WTC11 (cell line): Measurements from ENCODE around the gene FBXO39. TPM values are rescaled to one million over a fixed set of nuclear protein-coding genes. Genes with fewer than 3 reads are reported as not detected.

Experiments used
- ATAC-seq: fragments of 200-7000 bp; cut with Tn5 transposase; 2 replicates; pipeline ENCODE4 v1.10.0; 2021; ENCODE audit warnings: mild to moderate bottlenecking, moderate library complexity
- CTCF ChIA-PET: fragments of 300-600 bp; sonication (Branson Sonifier 250); formaldehyde crosslinking; loops from one replicate; lab custom pipeline; 2021; ENCODE audit warnings: antibody characterized with exemption; lab: Charles Lee
- POLR2A ChIA-PET: fragments of 350-600 bp; sonication (Branson Sonifier 250); formaldehyde crosslinking; loops from one replicate; lab custom pipeline; 2021; ENCODE audit warnings: antibody characterized with exemption; lab: Charles Lee
- DNase-seq: peaks from one replicate; pipeline ENCODE4 v3.0.0; 2021; ENCODE audit warnings: low spot score
- H3K27ac Mint-ChIP-seq: 2 replicates; pipeline ENCODE4 v1.8.0; 2021; ENCODE audit warnings: mixed read lengths
- H3K27me3 Mint-ChIP-seq: 2 replicates; pipeline ENCODE4 v1.8.0; 2021; ENCODE audit warnings: low read depth, mild to moderate bottlenecking, moderate library complexity, mixed read lengths
- H3K36me3 Mint-ChIP-seq: 2 replicates; pipeline ENCODE4 v1.8.0; 2021; ENCODE audit warnings: mixed read lengths
- H3K4me1 Mint-ChIP-seq: 2 replicates; pipeline ENCODE4 v1.8.0; 2022; ENCODE audit warnings: mixed read lengths
- H3K4me3 Mint-ChIP-seq: 2 replicates; pipeline ENCODE4 v1.8.0; 2021; ENCODE audit warnings: mild to moderate bottlenecking, moderate library complexity, mixed read lengths
- H3K9me3 Mint-ChIP-seq: 2 replicates; pipeline ENCODE4 v1.8.0; 2021; ENCODE audit warnings: mixed read lengths
- ARID4B ChIP-seq: sonication (generic); formaldehyde crosslinking; IDR thresholded peaks from 2 replicates; pipeline ENCODE4 v1.8.0; 2023; ENCODE audit warnings: missing genetic modification reagents, mild to moderate bottlenecking, borderline replicate concordance
- EMX1 ChIP-seq: fragments of 250-450 bp; sonication (Bioruptor Pico); IDR thresholded peaks from 2 replicates; pipeline ENCODE4 v1.8.0; 2021; ENCODE audit warnings: mild to moderate bottlenecking
- FOXP1 ChIP-seq: sonication (generic); formaldehyde crosslinking; IDR thresholded peaks from 2 replicates; pipeline ENCODE4 v1.8.0; 2022; ENCODE audit warnings: missing genetic modification reagents, mild to moderate bottlenecking, moderate library complexity, borderline replicate concordance
- GRHL2 ChIP-seq: fragments of 250-450 bp; sonication (Bioruptor Pico); IDR thresholded peaks from 2 replicates; pipeline ENCODE4 v1.8.0; 2022; ENCODE audit warnings: mild to moderate bottlenecking, moderate library complexity; ENCODE audit not compliant: insufficient replicate concordance, severe bottlenecking
- GTF2I ChIP-seq: fragments of 250-450 bp; sonication (Bioruptor Pico); conservative IDR thresholded peaks from 2 replicates; pipeline ENCODE4 v1.4.0; 2021; ENCODE audit warnings: mild to moderate bottlenecking
- HMGXB4 ChIP-seq: sonication (generic); formaldehyde crosslinking; IDR thresholded peaks from 2 replicates; pipeline ENCODE4 v1.8.1; 2023; ENCODE audit warnings: mild to moderate bottlenecking, moderate library complexity, missing genetic modification reagents
- JAZF1 ChIP-seq: fragments of 250-450 bp; sonication (Bioruptor Pico); IDR thresholded peaks from 2 replicates; pipeline ENCODE4 v1.9.0; 2021; ENCODE audit warnings: moderate library complexity, mild to moderate bottlenecking, inconsistent platforms
- NFYB ChIP-seq: sonication (generic); formaldehyde crosslinking; conservative IDR thresholded peaks from 2 replicates; pipeline ENCODE4 v1.8.0; 2022; ENCODE audit warnings: low read depth, missing genetic modification reagents
- RELA ChIP-seq: sonication (generic); formaldehyde crosslinking; IDR thresholded peaks from 2 replicates; pipeline ENCODE4 v1.8.1; 2022; ENCODE audit warnings: missing genetic modification reagents, mild to moderate bottlenecking, borderline replicate concordance
- ZMAT4 ChIP-seq: fragments of 250-450 bp; sonication (Bioruptor Pico); IDR thresholded peaks from 2 replicates; pipeline ENCODE4 v1.9.0; 2021; ENCODE audit warnings: mild to moderate bottlenecking
- total RNA-seq: library from RNA; stranded (reverse); gene quantifications from 3 replicates; pipeline ENCODE4 v1.2.3, GENCODE V29; 2021
- TF ChIP-seq, protein P1 (sequence below): fragments of 250-450 bp; sonication (Bioruptor Pico); conservative IDR thresholded peaks from 2 replicates; pipeline ENCODE4 v1.9.0; 2021; ENCODE audit warnings: mild to moderate bottlenecking
- TF ChIP-seq, protein P2 (sequence below): sonication (generic); formaldehyde crosslinking; IDR thresholded peaks from 2 replicates; pipeline ENCODE4 v1.8.0; 2022; ENCODE audit warnings: mild to moderate bottlenecking, missing genetic modification reagents
- TF ChIP-seq, protein P3 (sequence below): sonication (generic); formaldehyde crosslinking; IDR thresholded peaks from 2 replicates; pipeline ENCODE4 v1.8.0; 2023; ENCODE audit warnings: mild to moderate bottlenecking, missing genetic modification reagents

The FBXO39 gene
- total RNA-seq, 1 experiment from 2014 or later, result not detected

DNA sequence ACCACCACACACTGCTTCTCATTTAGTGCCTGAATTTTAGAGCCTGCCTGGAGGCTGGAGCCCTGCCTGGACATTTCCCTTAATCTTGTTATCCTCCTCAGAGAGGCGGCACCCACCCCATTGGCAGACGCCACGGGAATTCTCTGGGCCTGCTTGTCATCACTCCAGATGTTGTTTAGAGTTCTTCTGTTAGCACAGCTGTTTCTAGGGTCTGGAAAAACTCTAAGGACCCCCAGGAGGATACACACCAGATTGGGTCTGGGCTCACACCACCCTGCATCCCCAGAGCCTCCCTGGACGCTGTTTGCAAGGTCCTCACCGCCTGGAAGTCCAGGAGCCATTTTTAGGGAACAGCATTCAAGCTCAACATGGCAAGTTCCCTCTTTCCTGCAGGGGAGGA lies 20.7 kb upstream of the FBXO39 start (continued):
- TF ChIP-seq HMGXB4 (CRISPR knock-in tag) (no peak), EMX1 (CRISPR knock-in tag) (no peak), GTF2I (CRISPR knock-in tag) (no peak), ZMAT4 (no peak)
- TF ChIP-seq, all 79 proteins: peak for 0

DNA sequence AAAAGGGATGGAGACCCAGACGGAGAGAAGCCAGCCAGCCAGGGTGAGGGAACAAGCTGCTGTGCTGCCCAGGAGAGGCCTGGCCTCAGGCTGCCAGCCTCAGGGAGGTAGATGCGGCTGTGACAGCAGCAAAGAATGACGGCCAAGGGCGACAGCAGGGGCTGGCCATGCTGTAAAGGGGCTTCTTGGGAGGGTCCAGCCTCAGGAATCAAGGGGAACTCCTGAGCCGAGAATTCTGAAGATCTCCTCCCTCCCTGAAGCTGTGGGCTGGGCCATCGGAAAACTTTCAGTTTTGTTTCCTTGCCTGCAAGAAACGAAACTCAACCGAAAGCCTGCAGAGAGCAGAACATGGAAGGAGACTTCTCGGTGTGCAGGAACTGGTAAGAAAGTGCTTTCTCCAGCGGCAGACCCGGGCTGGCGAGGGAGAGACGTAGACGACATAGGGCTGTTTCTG lies 20.3 kb upstream of the FBXO39 start, which contains the start of gene XAF1:
XAF1 (plus strand) TSS at position 316 of the 454 bp plus-strand sequence; CDS start at position 349, 33 bp downstream.
- Mint-ChIP-seq H3K27me3 (no peaks in the 10 kb centered on the region; the same call in 1 of the 2 replicates), H3K9me3 (no peaks in the 10 kb centered on the region), H3K27ac (no peak within 1 kb of the TSS), H3K36me3 (no peaks in the 10 kb centered on the region), H3K4me1 (peaks cover 47% of the 10 kb centered on the region), H3K4me3 (no peak within 1 kb of the TSS)
- ChIA-PET CTCF (interaction anchor here (1.2 kb wide), 1 partner anchor 43 kb away, joined by 3 read pairs; the partner anchor contains the start of gene SLC13A5), POLR2A (no interaction called here)
- TF ChIP-seq, protein P1, sequence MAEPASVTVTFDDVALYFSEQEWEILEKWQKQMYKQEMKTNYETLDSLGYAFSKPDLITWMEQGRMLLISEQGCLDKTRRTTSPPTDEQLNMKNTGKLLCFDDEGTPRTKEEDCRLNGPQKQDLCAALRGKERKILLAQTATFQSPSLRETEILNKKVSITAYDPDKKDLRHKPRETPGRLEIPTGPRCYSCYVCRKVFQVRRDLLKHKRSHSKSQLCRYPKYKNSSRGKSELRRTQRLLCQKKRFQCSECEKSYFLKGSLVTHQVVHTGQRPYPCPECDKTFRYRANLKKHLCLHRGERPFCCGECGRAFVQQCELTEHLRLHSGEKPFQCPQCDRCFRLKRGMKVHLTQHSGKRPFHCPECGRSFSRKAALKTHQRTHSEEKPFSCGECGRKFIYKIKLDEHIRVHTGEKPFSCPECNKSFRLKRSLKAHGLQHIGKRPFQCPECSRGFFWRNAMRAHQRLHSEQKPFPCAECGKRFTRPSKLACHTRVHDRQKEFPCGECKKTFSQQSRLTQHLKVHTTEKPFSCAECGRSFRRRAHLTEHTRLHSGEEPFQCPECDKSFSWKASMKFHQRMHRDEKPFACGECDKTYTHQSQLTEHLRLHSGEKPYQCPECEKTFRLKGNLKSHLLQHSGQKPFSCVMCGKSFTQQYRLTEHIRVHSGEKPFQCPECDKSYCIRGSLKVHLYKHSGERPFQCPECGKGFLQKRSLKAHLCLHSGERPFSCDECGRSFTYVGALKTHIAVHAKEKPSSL (CRISPR knock-in tag), result no peak
- ATAC-seq (no peak), DNase-seq (no peak)

GRCh38 chr17:6756425-6757031 lies 19.5 kb upstream of the FBXO39 start:
- POLR2A ChIA-PET, result no interaction called here
- H3K27me3 Mint-ChIP-seq, result no peaks in the 10 kb centered on the region; the same call in none of the 2 replicates
- H3K27ac Mint-ChIP-seq, result no peak overlapping the region
- no peak for TF ChIP-seq GRHL2
- TF ChIP-seq NFYB (CRISPR knock-in tag), result no peak
- TF ChIP-seq FOXP1 (CRISPR knock-in tag), result no peak
- TF ChIP-seq RELA (CRISPR knock-in tag), result no peak
- no peak for TF ChIP-seq JAZF1 (CRISPR knock-in tag)
- ATAC-seq (no peak), DNase-seq (no peak)
- H3K4me1 Mint-ChIP-seq, result peaks cover 47% of the 10 kb centered on the region
- H3K36me3 Mint-ChIP-seq, result no peaks in the 10 kb centered on the region
- H3K9me3 Mint-ChIP-seq, result no peaks in the 10 kb centered on the region
- CTCF ChIA-PET, result interaction anchor here (1.4 kb wide), 1 partner anchor 55 kb away, joined by 3 read pairs; no protein-coding TSS in a partner anchor
- no peak overlapping the region for H3K4me3 Mint-ChIP-seq

- Mint-ChIP-seq H3K4me1 (peaks cover 37% of the 10 kb centered on the region), H3K27ac (no peak overlapping the region), H3K36me3 (no peaks in the 10 kb centered on the region), H3K4me3 (no peak overlapping the region), H3K27me3 (no peaks in the 10 kb centered on the region; the same call in none of the 2 replicates), H3K9me3 (no peaks in the 10 kb centered on the region)
- ChIA-PET CTCF (interaction anchor here (0.9 to 1.4 kb wide), 3 partner anchors 56 to 136 kb away, joined by 3 to 4 read pairs (median 3); no protein-coding TSS in a partner anchor), POLR2A (no interaction called here)
- DNase-seq (no peak), ATAC-seq (no peak)
- no peak for TF ChIP-seq ARID4B (CRISPR knock-in tag)
- TF ChIP-seq HMGXB4 (CRISPR knock-in tag), result no peak
- TF ChIP-seq, protein P2, sequence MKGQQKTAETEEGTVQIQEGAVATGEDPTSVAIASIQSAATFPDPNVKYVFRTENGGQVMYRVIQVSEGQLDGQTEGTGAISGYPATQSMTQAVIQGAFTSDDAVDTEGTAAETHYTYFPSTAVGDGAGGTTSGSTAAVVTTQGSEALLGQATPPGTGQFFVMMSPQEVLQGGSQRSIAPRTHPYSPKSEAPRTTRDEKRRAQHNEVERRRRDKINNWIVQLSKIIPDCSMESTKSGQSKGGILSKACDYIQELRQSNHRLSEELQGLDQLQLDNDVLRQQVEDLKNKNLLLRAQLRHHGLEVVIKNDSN (CRISPR knock-in tag), result no peak
- TF ChIP-seq, protein P3, sequence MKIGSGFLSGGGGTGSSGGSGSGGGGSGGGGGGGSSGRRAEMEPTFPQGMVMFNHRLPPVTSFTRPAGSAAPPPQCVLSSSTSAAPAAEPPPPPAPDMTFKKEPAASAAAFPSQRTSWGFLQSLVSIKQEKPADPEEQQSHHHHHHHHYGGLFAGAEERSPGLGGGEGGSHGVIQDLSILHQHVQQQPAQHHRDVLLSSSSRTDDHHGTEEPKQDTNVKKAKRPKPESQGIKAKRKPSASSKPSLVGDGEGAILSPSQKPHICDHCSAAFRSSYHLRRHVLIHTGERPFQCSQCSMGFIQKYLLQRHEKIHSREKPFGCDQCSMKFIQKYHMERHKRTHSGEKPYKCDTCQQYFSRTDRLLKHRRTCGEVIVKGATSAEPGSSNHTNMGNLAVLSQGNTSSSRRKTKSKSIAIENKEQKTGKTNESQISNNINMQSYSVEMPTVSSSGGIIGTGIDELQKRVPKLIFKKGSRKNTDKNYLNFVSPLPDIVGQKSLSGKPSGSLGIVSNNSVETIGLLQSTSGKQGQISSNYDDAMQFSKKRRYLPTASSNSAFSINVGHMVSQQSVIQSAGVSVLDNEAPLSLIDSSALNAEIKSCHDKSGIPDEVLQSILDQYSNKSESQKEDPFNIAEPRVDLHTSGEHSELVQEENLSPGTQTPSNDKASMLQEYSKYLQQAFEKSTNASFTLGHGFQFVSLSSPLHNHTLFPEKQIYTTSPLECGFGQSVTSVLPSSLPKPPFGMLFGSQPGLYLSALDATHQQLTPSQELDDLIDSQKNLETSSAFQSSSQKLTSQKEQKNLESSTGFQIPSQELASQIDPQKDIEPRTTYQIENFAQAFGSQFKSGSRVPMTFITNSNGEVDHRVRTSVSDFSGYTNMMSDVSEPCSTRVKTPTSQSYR, result no peak
Observed at GRCh38 chr17:6757747-6758146, 18.3 kb upstream of the FBXO39 start.
